DOHH2 (cell line): ENCODE data around the gene RNF145.

ENCODE experiments used
- H3F3A ChIP-seq: fragments of 200-600 bp; sonication (generic), shearing (Covaris generic); 2 replicates; pipeline ENCODE4 v1.6.0; 2016; ENCODE audit warnings: antibody characterized with exemption, mild to moderate bottlenecking; ENCODE audit not compliant: control insufficient read depth, insufficient read depth
- H3K27ac ChIP-seq: fragments of 200-600 bp; sonication (generic); 2 replicates; pipeline ENCODE4 v1.5.1; 2014; ENCODE audit warnings: low read depth, mild to moderate bottlenecking, low read length, moderate library complexity
- H3K27me3 ChIP-seq: fragments of 200-600 bp; sonication (generic); 2 replicates; pipeline ENCODE4 v1.6.1; 2014; ENCODE audit warnings: mild to moderate bottlenecking, low read length, mixed read lengths; ENCODE audit not compliant: control insufficient read depth
- H3K36me3 ChIP-seq: fragments of 200-600 bp; sonication (generic); 2 replicates; pipeline ENCODE4 v1.6.1; 2014; ENCODE audit warnings: mild to moderate bottlenecking, low read length, moderate library complexity, mixed read lengths; ENCODE audit not compliant: control insufficient read depth
- H3K4me1 ChIP-seq: fragments of 200-600 bp; sonication (generic); 2 replicates; pipeline ENCODE4 v1.6.1; 2014; ENCODE audit warnings: mild to moderate bottlenecking, low read length, mixed read lengths; ENCODE audit not compliant: control insufficient read depth
- H3K4me2 ChIP-seq: fragments of 200-600 bp; sonication (generic); 2 replicates; pipeline ENCODE4 v1.6.0; 2014; ENCODE audit warnings: mild to moderate bottlenecking, low read length, moderate library complexity
- H3K4me3 ChIP-seq: fragments of 200-600 bp; sonication (generic); 2 replicates; pipeline ENCODE4 v1.5.1; 2014; ENCODE audit warnings: mild to moderate bottlenecking, low read length, mixed read lengths
- H3K79me2 ChIP-seq: fragments of 200-600 bp; sonication (generic); 2 replicates; pipeline ENCODE4 v1.6.1; 2014; ENCODE audit warnings: mild to moderate bottlenecking, low read length, mixed read lengths; ENCODE audit not compliant: control insufficient read depth
- H3K9me2 ChIP-seq: fragments of 200-600 bp; sonication (generic); replicated peaks from 2 replicates; pipeline ENCODE4 v1.6.1; 2014; ENCODE audit warnings: mild to moderate bottlenecking, low read length, mixed read lengths; ENCODE audit not compliant: control insufficient read depth
- H3K9me3 ChIP-seq: fragments of 200-600 bp; sonication (generic); 2 replicates; pipeline ENCODE4 v1.6.1; 2014; ENCODE audit warnings: antibody characterized with exemption, low read length, mixed read lengths; ENCODE audit not compliant: control insufficient read depth, insufficient read depth
- H4K20me1 ChIP-seq: fragments of 200-600 bp; sonication (generic); 2 replicates; pipeline ENCODE4 v1.6.0; 2014; ENCODE audit warnings: low read depth, mild to moderate bottlenecking, antibody characterized with exemption, low read length, moderate library complexity; ENCODE audit not compliant: control insufficient read depth, insufficient read depth
- EZH2phosphoT487 ChIP-seq: fragments of 200-600 bp; sonication (generic); IDR thresholded peaks from 2 replicates; pipeline ENCODE4 v1.6.1; 2017; ENCODE audit warnings: borderline replicate concordance, mild to moderate bottlenecking, antibody characterized with exemption, low read length, moderate library complexity, mixed read lengths
- TF ChIP-seq, protein P1 (sequence below): fragments of 200-600 bp; sonication (generic); IDR thresholded peaks from one replicate; pipeline ENCODE4 v1.5.1; 2014; ENCODE audit warnings: antibody characterized with exemption, mild to moderate bottlenecking, low read depth, low read length; ENCODE audit not compliant: poor library complexity, severe bottlenecking

RNF145 gene

DNA sequence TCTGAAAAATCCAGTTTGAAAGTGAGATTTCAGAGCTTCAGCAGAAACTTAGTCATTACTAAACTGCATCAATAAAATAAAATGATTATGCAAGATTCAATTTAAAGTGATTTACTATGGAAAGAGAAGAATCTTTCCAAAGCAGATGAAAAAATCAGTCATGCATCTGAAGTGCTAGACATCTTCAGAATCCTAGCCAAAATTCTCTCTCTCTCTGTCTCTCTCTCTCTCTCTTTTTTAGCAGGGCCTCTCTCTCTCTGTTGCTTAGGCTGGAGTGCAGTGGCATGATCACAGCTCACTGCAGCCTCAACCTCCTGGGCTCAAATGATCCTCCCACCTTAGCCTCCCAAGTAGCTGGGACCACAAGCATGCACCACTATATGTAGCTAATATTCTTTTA is 35.5 kb upstream of the RNF145 start:
- H3K4me2 ChIP-seq, result no peak overlapping the region
- no peaks in the 10 kb centered on the region for H3K9me3 ChIP-seq
- H3K36me3 ChIP-seq, result no peaks in the 10 kb centered on the region
- H3K4me3 ChIP-seq, result no peak overlapping the region
- H3K27me3 ChIP-seq, result 0 out of 2 replicates have a peak, but pooled peaks cover 6% of the 10 kb centered on the region
- TF ChIP-seq, protein P1, sequence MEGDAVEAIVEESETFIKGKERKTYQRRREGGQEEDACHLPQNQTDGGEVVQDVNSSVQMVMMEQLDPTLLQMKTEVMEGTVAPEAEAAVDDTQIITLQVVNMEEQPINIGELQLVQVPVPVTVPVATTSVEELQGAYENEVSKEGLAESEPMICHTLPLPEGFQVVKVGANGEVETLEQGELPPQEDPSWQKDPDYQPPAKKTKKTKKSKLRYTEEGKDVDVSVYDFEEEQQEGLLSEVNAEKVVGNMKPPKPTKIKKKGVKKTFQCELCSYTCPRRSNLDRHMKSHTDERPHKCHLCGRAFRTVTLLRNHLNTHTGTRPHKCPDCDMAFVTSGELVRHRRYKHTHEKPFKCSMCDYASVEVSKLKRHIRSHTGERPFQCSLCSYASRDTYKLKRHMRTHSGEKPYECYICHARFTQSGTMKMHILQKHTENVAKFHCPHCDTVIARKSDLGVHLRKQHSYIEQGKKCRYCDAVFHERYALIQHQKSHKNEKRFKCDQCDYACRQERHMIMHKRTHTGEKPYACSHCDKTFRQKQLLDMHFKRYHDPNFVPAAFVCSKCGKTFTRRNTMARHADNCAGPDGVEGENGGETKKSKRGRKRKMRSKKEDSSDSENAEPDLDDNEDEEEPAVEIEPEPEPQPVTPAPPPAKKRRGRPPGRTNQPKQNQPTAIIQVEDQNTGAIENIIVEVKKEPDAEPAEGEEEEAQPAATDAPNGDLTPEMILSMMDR, result no peak
- no peak for TF ChIP-seq EZH2phosphoT487
- H3K4me1 ChIP-seq, result peaks cover 16% of the 10 kb centered on the region
- H3K27ac ChIP-seq, result no peak overlapping the region
- no peaks in the 10 kb centered on the region for H3K79me2 ChIP-seq
- no peaks in the 10 kb centered on the region for H4K20me1 ChIP-seq
- H3F3A ChIP-seq, result no peaks in the 10 kb centered on the region
- no peaks in the 10 kb centered on the region for H3K9me2 ChIP-seq

GRCh38 chr5:159244163-159244562 is 34.8 kb upstream of the RNF145 start:
- H3K9me3 ChIP-seq, result no peaks in the 10 kb centered on the region
- no peak overlapping the region for H3K4me3 ChIP-seq
- H4K20me1 ChIP-seq, result no peaks in the 10 kb centered on the region
- no peak overlapping the region for H3K4me2 ChIP-seq
- no peaks in the 10 kb centered on the region for H3K9me2 ChIP-seq
- H3K4me1 ChIP-seq, result peaks cover 16% of the 10 kb centered on the region
- H3K27me3 ChIP-seq, result 0 out of 2 replicates have a peak, but pooled peaks cover 6% of the 10 kb centered on the region
- H3K79me2 ChIP-seq, result no peaks in the 10 kb centered on the region
- TF ChIP-seq EZH2phosphoT487, result no peak
- TF ChIP-seq, protein P1, result no peak
- no peak overlapping the region for H3K27ac ChIP-seq
- H3F3A ChIP-seq, result no peaks in the 10 kb centered on the region
- H3K36me3 ChIP-seq, result no peaks in the 10 kb centered on the region

GRCh38 chr5:159243385-159243784 is 34.0 kb upstream of the RNF145 start:
- no peaks in the 10 kb centered on the region for H3K79me2 ChIP-seq
- H3K4me3 ChIP-seq, result no peak overlapping the region
- H3K27me3 ChIP-seq, result 0 out of 2 replicates have a peak, but pooled peaks cover 6% of the 10 kb centered on the region
- no peaks in the 10 kb centered on the region for H3F3A ChIP-seq
- H3K4me2 ChIP-seq, result no peak overlapping the region
- H3K9me3 ChIP-seq, result no peaks in the 10 kb centered on the region
- H3K9me2 ChIP-seq, result no peaks in the 10 kb centered on the region
- no peak overlapping the region for H3K27ac ChIP-seq
- no peaks in the 10 kb centered on the region for H4K20me1 ChIP-seq
- H3K4me1 ChIP-seq, result peaks cover 16% of the 10 kb centered on the region
- TF ChIP-seq EZH2phosphoT487, result no peak
- TF ChIP-seq, protein P1, result no peak
- no peaks in the 10 kb centered on the region for H3K36me3 ChIP-seq

GRCh38 chr5:159242656-159243055 is 33.3 kb upstream of the RNF145 start:
- Histone ChIP-seq H3K4me2 (peak overlapping the region; percentile 43), H3F3A (no peaks in the 10 kb centered on the region), H3K9me3 (no peaks in the 10 kb centered on the region), H3K4me3 (peak overlapping the region; percentile 18; the same call in 1 of the 2 replicates), H3K9me2 (no peaks in the 10 kb centered on the region), H3K27ac (no peak overlapping the region), H3K27me3 (0 out of 2 replicates have a peak, but pooled peaks cover 6% of the 10 kb centered on the region), H3K36me3 (no peaks in the 10 kb centered on the region), H4K20me1 (no peaks in the 10 kb centered on the region), H3K4me1 (peaks cover 16% of the 10 kb centered on the region), H3K79me2 (no peaks in the 10 kb centered on the region)
- no peak for TF ChIP-seq EZH2phosphoT487
- TF ChIP-seq, protein P1, result no peak
